Panc1 (cell line): Measurements from ENCODE around the gene RFTN1. TPM values are rescaled to one million over a fixed set of nuclear protein-coding genes. Genes with fewer than 3 reads are reported as not detected.

Source experiments
- ATAC-seq: fragments of 200-7000 bp; cut with Tn5 transposase; 2 replicates; pipeline ENCODE4 v1.9.1; 2020; ENCODE audit warnings: mild to moderate bottlenecking, moderate library complexity
- BruUV-seq: library from RNA; stranded (reverse); fragments of 400-500 nt; replicated peaks from 2 replicates; lab custom pipeline; 2021; lab: Mats Ljungman, UMichigan
- CTCF ChIA-PET: fragments of 300-600 bp; sonication (Branson Sonifier 250); formaldehyde crosslinking; loops from one replicate; lab custom pipeline; 2022; ENCODE audit warnings: antibody characterized with exemption; lab: Charles Lee
- POLR2A ChIA-PET: fragments of 300-600 bp; sonication (Branson Sonifier 250); formaldehyde crosslinking; loops from one replicate; lab custom pipeline; 2022; ENCODE audit warnings: antibody characterized with exemption; lab: Charles Lee
- DNase-seq: peaks from one replicate; pipeline ENCODE4 v3.0.0-alpha.2; 2010; ENCODE audit warnings: low read depth, low spot score
- H3K27ac ChIP-seq: 2 replicates; pipeline ENCODE4 v1.5.1; 2011; ENCODE audit warnings: mild to moderate bottlenecking, low read length, inconsistent platforms
- H3K27me3 ChIP-seq: fragments of 200-500 bp; sonication (Bioruptor generic); 2 replicates; pipeline ENCODE4 v1.6.0; 2014; ENCODE audit warnings: low read length, inconsistent platforms; ENCODE audit not compliant: control insufficient read depth, insufficient read depth
- H3K36me3 ChIP-seq: fragments of 200-500 bp; sonication (Bioruptor generic); 2 replicates; pipeline ENCODE4 v1.5.1; 2014; ENCODE audit warnings: inconsistent platforms, mild to moderate bottlenecking, low read length, moderate library complexity; ENCODE audit not compliant: control insufficient read depth, insufficient read depth
- H3K4me1 ChIP-seq: 2 replicates; pipeline ENCODE4 v1.5.1; 2011; ENCODE audit warnings: inconsistent platforms, mild to moderate bottlenecking, low read length, moderate library complexity; ENCODE audit not compliant: control insufficient read depth, insufficient read depth
- H3K4me3 ChIP-seq, 2 experiments: 2 replicates each; pipeline ENCODE4 v1.5.1; 2011 to 2012; ENCODE audit warnings: low read depth in 2 of 2, low read length in 2 of 2, mild to moderate bottlenecking in 2 of 2, inconsistent platforms in 1 of 2, moderate library complexity in 1 of 2
- H3K9me3 ChIP-seq: fragments of 200-500 bp; sonication (Bioruptor generic); 2 replicates; pipeline ENCODE4 v1.5.1; 2014; ENCODE audit warnings: low read depth, mild to moderate bottlenecking, inconsistent platforms, low read length, moderate library complexity; ENCODE audit not compliant: control insufficient read depth, insufficient read depth
- POLR2AphosphoS5 ChIP-seq: IDR thresholded peaks from 2 replicates; pipeline ENCODE4 v1.6.1; 2012; ENCODE audit warnings: mild to moderate bottlenecking, low read depth, low read length, moderate library complexity
- REST ChIP-seq, 2 experiments: IDR thresholded peaks; 2 replicates each; pipeline ENCODE4 v1.6.1; 2011 to 2012; ENCODE audit warnings: low read depth in 2 of 2, control low read depth in 1 of 2, low read length in 1 of 2, mild to moderate bottlenecking in 1 of 2, moderate library complexity in 1 of 2; ENCODE audit not compliant: insufficient read depth in 1 of 2
- SIN3A ChIP-seq: IDR thresholded peaks from 2 replicates; pipeline ENCODE4 v1.6.1; 2012; ENCODE audit warnings: low read depth, mild to moderate bottlenecking, low read length, moderate library complexity, borderline replicate concordance; ENCODE audit not compliant: insufficient read depth
- TCF7L2 ChIP-seq: IDR thresholded peaks from 2 replicates; pipeline ENCODE4 v1.6.1; 2011; ENCODE audit warnings: mild to moderate bottlenecking, low read depth, low read length, inconsistent platforms
- in situ Hi-C: cut with HindIII; loops from 2 replicates; pipeline ENCODE4 v1.10.0; 2016; ENCODE audit warnings: low sequenced_read_pairs, low pct_unique_long_range_greater_than_20kb
- intact Hi-C: fragments of 100-400 bp; cut with micrococcal nuclease; formaldehyde crosslinking; loops from one replicate; pipeline ENCODE4 v1.10.0; 2022; ENCODE audit not compliant: unreplicated experiment
- total RNA-seq: library from RNA; stranded (reverse); gene quantifications from one replicate; pipeline ENCODE4 v1.2.1, GENCODE V29; 2021; ENCODE audit not compliant: unreplicated experiment
- TF ChIP-seq, protein P1 (sequence below): fragments of 450-650 bp; IDR thresholded peaks from 2 replicates; pipeline ENCODE4 v1.5.1; 2017; ENCODE audit warnings: mild to moderate bottlenecking

Gene RFTN1
- total RNA-seq, 1 experiment from 2014 or later = 0.90 TPM

DNA sequence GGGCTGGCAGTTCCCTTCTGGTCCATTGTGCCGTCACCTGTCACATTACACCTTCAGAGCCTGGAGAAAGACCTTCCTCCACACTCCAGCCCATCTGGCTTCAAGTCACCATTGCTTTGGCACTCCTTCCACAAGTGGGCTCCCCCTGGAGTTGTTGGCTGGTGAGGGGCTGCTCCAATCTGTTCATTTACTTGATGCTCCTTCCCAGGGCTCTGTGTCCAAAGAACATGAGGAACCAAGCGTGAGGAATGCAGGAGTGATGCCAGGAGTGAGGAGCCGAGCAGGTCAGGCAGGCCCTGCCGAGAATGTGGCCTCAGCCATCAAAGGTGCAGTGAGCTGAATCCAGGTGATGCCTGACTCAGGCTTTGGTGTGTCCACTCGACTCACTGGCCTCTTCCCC lies 191.3 kb downstream of the RFTN1 start:
- intact Hi-C loops = no loop called here
- no peaks in the 10 kb centered on the region for H3K27me3 ChIP-seq
- no peak for ATAC-seq
- no peak for TF ChIP-seq REST (IDR thresholded peaks at IDR 0.05; ENCODE audit: insufficient read depth in 1 of 2, low read depth in 2 of 2, low read length in 1 of 2)
- TF ChIP-seq SIN3A = no peak
- no peak for TF ChIP-seq TCF7L2
- TF ChIP-seq POLR2AphosphoS5 = no peak
- TF ChIP-seq, protein P1, sequence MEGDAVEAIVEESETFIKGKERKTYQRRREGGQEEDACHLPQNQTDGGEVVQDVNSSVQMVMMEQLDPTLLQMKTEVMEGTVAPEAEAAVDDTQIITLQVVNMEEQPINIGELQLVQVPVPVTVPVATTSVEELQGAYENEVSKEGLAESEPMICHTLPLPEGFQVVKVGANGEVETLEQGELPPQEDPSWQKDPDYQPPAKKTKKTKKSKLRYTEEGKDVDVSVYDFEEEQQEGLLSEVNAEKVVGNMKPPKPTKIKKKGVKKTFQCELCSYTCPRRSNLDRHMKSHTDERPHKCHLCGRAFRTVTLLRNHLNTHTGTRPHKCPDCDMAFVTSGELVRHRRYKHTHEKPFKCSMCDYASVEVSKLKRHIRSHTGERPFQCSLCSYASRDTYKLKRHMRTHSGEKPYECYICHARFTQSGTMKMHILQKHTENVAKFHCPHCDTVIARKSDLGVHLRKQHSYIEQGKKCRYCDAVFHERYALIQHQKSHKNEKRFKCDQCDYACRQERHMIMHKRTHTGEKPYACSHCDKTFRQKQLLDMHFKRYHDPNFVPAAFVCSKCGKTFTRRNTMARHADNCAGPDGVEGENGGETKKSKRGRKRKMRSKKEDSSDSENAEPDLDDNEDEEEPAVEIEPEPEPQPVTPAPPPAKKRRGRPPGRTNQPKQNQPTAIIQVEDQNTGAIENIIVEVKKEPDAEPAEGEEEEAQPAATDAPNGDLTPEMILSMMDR = no peak
- BruUV-seq = no TSS peak
- CTCF ChIA-PET = no interaction called here
- H3K27ac ChIP-seq = no peak overlapping the region
- no peak for DNase-seq
- no peaks in the 10 kb centered on the region for H3K9me3 ChIP-seq
- H3K36me3 ChIP-seq = no peaks in the 10 kb centered on the region
- no peak overlapping the region for H3K4me3 ChIP-seq
- in situ Hi-C loops = no loop called here
- H3K4me1 ChIP-seq = no peaks in the 10 kb centered on the region
- POLR2A ChIA-PET = no interaction called here

DNA sequence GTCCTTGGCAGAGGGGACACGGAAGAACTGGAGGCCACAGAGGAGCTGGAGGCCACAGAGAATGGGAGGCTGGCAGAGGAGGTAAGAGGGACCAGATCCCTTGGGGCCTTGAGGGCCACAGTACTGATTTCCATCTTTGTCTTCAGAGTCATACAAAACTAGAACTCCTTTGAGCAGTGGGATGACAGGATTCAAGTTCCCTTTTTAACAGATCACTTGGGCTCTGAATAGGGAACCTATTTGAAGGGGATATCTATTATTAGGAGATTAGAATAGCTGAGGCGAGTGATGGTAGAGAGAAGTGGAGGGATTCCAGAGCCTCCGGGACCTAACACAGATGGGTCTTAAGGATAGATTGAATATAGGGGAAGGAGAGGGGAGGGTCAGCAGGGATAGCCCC lies 192.8 kb downstream of the RFTN1 start:
- Histone ChIP-seq H3K9me3 (no peaks in the 10 kb centered on the region), H3K4me3 (no peak overlapping the region), H3K4me1 (no peaks in the 10 kb centered on the region), H3K27me3 (no peaks in the 10 kb centered on the region), H3K27ac (no peak overlapping the region), H3K36me3 (no peaks in the 10 kb centered on the region)
- ChIA-PET CTCF (no interaction called here), POLR2A (no interaction called here)
- no peak for TF ChIP-seq TCF7L2
- no peak for TF ChIP-seq REST (IDR thresholded peaks at IDR 0.05; ENCODE audit: insufficient read depth in 1 of 2, low read depth in 2 of 2, low read length in 1 of 2)
- TF ChIP-seq POLR2AphosphoS5 = no peak
- TF ChIP-seq SIN3A = no peak
- TF ChIP-seq, protein P1 = no peak
- ATAC-seq (no peak), DNase-seq (no peak)
- no TSS peak for BruUV-seq
- in situ Hi-C loops = no loop called here
- intact Hi-C loops = no loop called here
